Heart left ventricle (tissue), 13 donors: ENCODE results near the gene ENTREP1.

Experiments used
- CTCF ChIP-seq, 12 donors: fragments of 200-600 bp; sonication (generic) in 4 of 12; IDR thresholded peaks; one replicate each; pipeline versions ENCODE4 v1.5.0 to v1.8.0; 2018 to 2022; ENCODE audit warnings: antibody characterized with exemption in 12 of 12, mild to moderate bottlenecking in 5 of 12
- POLR2A ChIP-seq, 2 donors: fragments of 450-650 bp; IDR thresholded peaks; one replicate each; pipeline ENCODE4 v1.6.1; 2017; ENCODE audit warnings: antibody characterized with exemption in 2 of 2, mild to moderate bottlenecking in 2 of 2, moderate library complexity in 2 of 2
- donor health status: ischemic (EF 13 %, LVEDD 7.1; RV severe dilation, severe dysfunction).
- donor health status: DM: no; HTN: yes; CAD: no.
- donor health status: DM: no; HTN: no; CAD: no.
- donor health status: ischemic (EF 25% LVEDD 6.9; RV normal size, moderate dysfunction).
- donor health status: ischemic (EF 25% LVEDD 5.7; RV mildly dilated, moderate dysfunction).
- donor health status: ischemic (EF 35%, LVEDD 5.7; RV mildly dilated, moderate dysfunction).
- donor health status: nonischemic (EF 11% LVEDD 7.7; RV severe dilation, severe dysfunction).
- donor health status: DM: yes; HTN: yes; CAD: no.
- donor health status: PGD.
- donor health status: ischemic (EF 29% LVEDD 5.4; RV normal size, mild dysfunction).
- donor health status: nonischemic (EF 23%, LVEDD 6.1; RV moderate dilation, normal function).

- no peak for TF ChIP-seq CTCF (IDR thresholded peaks at IDR 0.05)
- no peak for TF ChIP-seq POLR2A (IDR thresholded peaks at IDR 0.05)
Observed at GRCh38 chr9:69391946-69392345, 66.9 kb downstream of the ENTREP1 start.
